NB4 (cell line): ENCODE data around the gene RBM10.

Experiments used
- MYC ChIP-seq: IDR thresholded peaks from 2 replicates; pipeline ENCODE4 v1.6.1; 2011; ENCODE audit warnings: low read depth, low read length
- POLR2A ChIP-seq: IDR thresholded peaks from 2 replicates; pipeline ENCODE4 v1.6.1; 2011; ENCODE audit warnings: mild to moderate bottlenecking; ENCODE audit not compliant: insufficient read length; ENCODE audit errors: extremely low read depth
- TF ChIP-seq, protein P1 (sequence below): IDR thresholded peaks from one replicate; pipeline ENCODE4 v1.5.1; 2012; ENCODE audit warnings: low read depth, low read length
- TF ChIP-seq, protein P2 (sequence below): IDR thresholded peaks from 2 replicates; pipeline ENCODE4 v1.6.1; 2011; ENCODE audit warnings: low read depth, low read length

DNA sequence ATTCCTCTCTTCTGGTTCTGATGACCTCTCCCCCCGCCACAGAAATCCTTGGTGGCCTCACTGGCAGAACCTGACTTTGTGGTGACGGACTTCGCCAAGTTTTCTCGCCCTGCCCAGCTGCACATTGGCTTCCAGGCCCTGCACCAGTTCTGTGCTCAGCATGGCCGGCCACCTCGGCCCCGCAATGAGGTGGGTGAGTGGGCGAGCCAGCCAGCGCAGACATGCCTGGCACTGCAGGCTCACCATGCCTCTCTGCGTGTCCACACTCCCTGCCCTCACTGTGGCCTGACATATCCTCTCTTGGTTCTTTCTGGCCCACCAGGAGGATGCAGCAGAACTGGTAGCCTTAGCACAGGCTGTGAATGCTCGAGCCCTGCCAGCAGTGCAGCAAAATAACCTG, 57.3 kb downstream of the RBM10 start:
- TF ChIP-seq, protein P1, sequence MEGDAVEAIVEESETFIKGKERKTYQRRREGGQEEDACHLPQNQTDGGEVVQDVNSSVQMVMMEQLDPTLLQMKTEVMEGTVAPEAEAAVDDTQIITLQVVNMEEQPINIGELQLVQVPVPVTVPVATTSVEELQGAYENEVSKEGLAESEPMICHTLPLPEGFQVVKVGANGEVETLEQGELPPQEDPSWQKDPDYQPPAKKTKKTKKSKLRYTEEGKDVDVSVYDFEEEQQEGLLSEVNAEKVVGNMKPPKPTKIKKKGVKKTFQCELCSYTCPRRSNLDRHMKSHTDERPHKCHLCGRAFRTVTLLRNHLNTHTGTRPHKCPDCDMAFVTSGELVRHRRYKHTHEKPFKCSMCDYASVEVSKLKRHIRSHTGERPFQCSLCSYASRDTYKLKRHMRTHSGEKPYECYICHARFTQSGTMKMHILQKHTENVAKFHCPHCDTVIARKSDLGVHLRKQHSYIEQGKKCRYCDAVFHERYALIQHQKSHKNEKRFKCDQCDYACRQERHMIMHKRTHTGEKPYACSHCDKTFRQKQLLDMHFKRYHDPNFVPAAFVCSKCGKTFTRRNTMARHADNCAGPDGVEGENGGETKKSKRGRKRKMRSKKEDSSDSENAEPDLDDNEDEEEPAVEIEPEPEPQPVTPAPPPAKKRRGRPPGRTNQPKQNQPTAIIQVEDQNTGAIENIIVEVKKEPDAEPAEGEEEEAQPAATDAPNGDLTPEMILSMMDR, result no peak
- TF ChIP-seq, protein P2, sequence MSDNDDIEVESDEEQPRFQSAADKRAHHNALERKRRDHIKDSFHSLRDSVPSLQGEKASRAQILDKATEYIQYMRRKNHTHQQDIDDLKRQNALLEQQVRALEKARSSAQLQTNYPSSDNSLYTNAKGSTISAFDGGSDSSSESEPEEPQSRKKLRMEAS, result no peak
- TF ChIP-seq POLR2A (no peak), MYC (no peak)
